Astrocyte (in vitro differentiated cells and primary cell): ENCODE measurements around the gene EOLA1. TPM values are rescaled to one million over a fixed set of nuclear protein-coding genes. Genes with fewer than 3 reads are reported as not detected.
"Not testable (repeated sequence)": the region's sequence is repeated elsewhere in the genome, so short reads cannot be mapped to it uniquely, and the experiment has no call there.

Experiments used
- DNase-seq: peaks from one replicate; pipeline ENCODE4 v3.0.0-alpha.2; 2010; ENCODE audit warnings: low read depth
- FAIRE-seq: peaks from 2 replicates; lab custom pipeline; 2011; peaks lifted over from hg19 to GRCh38; lab: Jason Lieb, UNC
- H2AFZ ChIP-seq: 2 replicates; pipeline ENCODE4 v1.6.0; 2012; ENCODE audit warnings: low read depth, low read length, inconsistent platforms
- H3K27ac ChIP-seq: 2 replicates; pipeline ENCODE4 v1.5.1; 2011; ENCODE audit warnings: low read depth, low read length, inconsistent platforms
- H3K27me3 ChIP-seq: 2 replicates; pipeline ENCODE4 v1.6.0; 2011; ENCODE audit warnings: low read length, inconsistent platforms; ENCODE audit not compliant: insufficient read depth
- H3K36me3 ChIP-seq: 2 replicates; pipeline ENCODE4 v1.5.1; 2011; ENCODE audit warnings: low read length, inconsistent platforms; ENCODE audit not compliant: insufficient read depth
- H3K4me1 ChIP-seq: 2 replicates; pipeline ENCODE4 v1.5.1; 2011; ENCODE audit warnings: low read length, inconsistent platforms; ENCODE audit not compliant: insufficient read depth
- H3K4me2 ChIP-seq: 2 replicates; pipeline ENCODE4 v1.6.0; 2012; ENCODE audit warnings: low read length, inconsistent platforms
- H3K4me3 ChIP-seq: 2 replicates; pipeline ENCODE4 v1.5.1; 2011; ENCODE audit warnings: low read depth, mild to moderate bottlenecking, low read length, inconsistent platforms; ENCODE audit not compliant: insufficient read depth
- H3K79me2 ChIP-seq: 2 replicates; pipeline ENCODE4 v1.6.0; 2012; ENCODE audit warnings: mild to moderate bottlenecking, low read length, inconsistent platforms; ENCODE audit not compliant: insufficient read depth
- H3K9ac ChIP-seq: 2 replicates; pipeline ENCODE4 v1.6.0; 2012; ENCODE audit warnings: mild to moderate bottlenecking, low read length, inconsistent platforms
- H3K9me3 ChIP-seq: 2 replicates; pipeline ENCODE4 v1.5.1; 2012; ENCODE audit warnings: low read depth, mild to moderate bottlenecking, low read length, inconsistent platforms; ENCODE audit not compliant: insufficient read depth
- H4K20me1 ChIP-seq: 2 replicates; pipeline ENCODE4 v1.6.0; 2012; ENCODE audit warnings: low read length, inconsistent platforms; ENCODE audit not compliant: insufficient read depth
- H3K27ac Mint-ChIP-seq: one replicate; pipeline ENCODE4 v1.8.0; 2021; ENCODE audit warnings: mild to moderate bottlenecking, mixed read lengths; ENCODE audit not compliant: unreplicated experiment
- H3K27me3 Mint-ChIP-seq: one replicate; pipeline ENCODE4 v1.8.0; 2021; ENCODE audit warnings: low read depth, mixed read lengths; ENCODE audit not compliant: unreplicated experiment
- H3K36me3 Mint-ChIP-seq: one replicate; pipeline ENCODE4 v1.8.0; 2021; ENCODE audit warnings: low read depth, mixed read lengths; ENCODE audit not compliant: unreplicated experiment
- H3K4me1 Mint-ChIP-seq: one replicate; pipeline ENCODE4 v1.8.0; 2021; ENCODE audit warnings: low read depth, mixed read lengths; ENCODE audit not compliant: unreplicated experiment
- H3K4me3 Mint-ChIP-seq: one replicate; pipeline ENCODE4 v1.8.0; 2021; ENCODE audit warnings: mild to moderate bottlenecking, moderate library complexity, mixed read lengths; ENCODE audit not compliant: unreplicated experiment
- H3K9me3 Mint-ChIP-seq: one replicate; pipeline ENCODE4 v1.8.0; 2021; ENCODE audit warnings: mild to moderate bottlenecking, mixed read lengths; ENCODE audit not compliant: unreplicated experiment
- EZH2 ChIP-seq: IDR thresholded peaks from 2 replicates; pipeline ENCODE4 v1.6.1; 2012; ENCODE audit warnings: mild to moderate bottlenecking, low read length, inconsistent platforms; ENCODE audit not compliant: insufficient read depth
- total RNA-seq: library from RNA; stranded (reverse); gene quantifications from 2 replicates; pipeline ENCODE4 v1.2.1, GENCODE V29; 2021
- TF ChIP-seq, protein P1 (sequence below): IDR thresholded peaks from 2 replicates; pipeline ENCODE4 v1.5.1; 2011; ENCODE audit warnings: low read depth, mild to moderate bottlenecking, inconsistent platforms, low read length, moderate library complexity; ENCODE audit not compliant: insufficient read depth

The EOLA1 gene
- total RNA-seq, 1 donor from 2014 or later: 13.6 TPM

DNA sequence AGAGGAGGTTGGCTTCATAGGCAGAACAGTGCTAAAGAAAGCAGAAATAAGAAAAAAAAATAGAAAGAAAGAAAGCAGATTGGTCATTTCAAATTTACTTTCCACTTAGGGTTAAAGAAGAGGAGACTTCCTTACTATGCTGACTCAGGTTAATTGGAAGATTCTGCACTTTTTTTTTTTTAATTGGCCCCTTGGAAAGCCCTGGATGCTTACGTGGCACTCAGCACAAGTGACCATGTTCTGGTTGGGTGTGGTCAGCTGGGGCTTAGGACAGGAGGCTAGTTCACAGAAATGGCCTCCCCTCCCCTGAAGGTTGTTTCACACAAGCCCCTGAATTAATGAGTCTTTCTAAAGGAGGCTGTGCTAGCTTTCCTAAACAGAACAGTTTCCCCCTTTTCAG lies 31.9 kb downstream of the EOLA1 start:
- H3K4me3 Mint-ChIP-seq: no peak overlapping the region
- H4K20me1 ChIP-seq: no peaks in the 10 kb centered on the region
- no peaks in the 10 kb centered on the region for H3K79me2 ChIP-seq
- peak overlapping the region; percentile 50 for H3K27ac Mint-ChIP-seq
- H3K27me3 Mint-ChIP-seq: no peaks in the 10 kb centered on the region
- no peaks in the 10 kb centered on the region for H3K27me3 ChIP-seq
- H3K9ac ChIP-seq: no peak overlapping the region
- peaks cover 10% of the 10 kb centered on the region for H3K4me1 Mint-ChIP-seq
- H3K4me1 ChIP-seq: no peaks in the 10 kb centered on the region
- no peaks in the 10 kb centered on the region for H3K36me3 ChIP-seq
- H3K36me3 Mint-ChIP-seq: no peaks in the 10 kb centered on the region
- DNase-seq (no peak), FAIRE-seq (no peak)
- H3K4me2 ChIP-seq: no peak overlapping the region
- no peak overlapping the region for H3K27ac ChIP-seq
- no peak overlapping the region for H2AFZ ChIP-seq
- no peaks in the 10 kb centered on the region for H3K9me3 Mint-ChIP-seq
- TF ChIP-seq, protein P1, sequence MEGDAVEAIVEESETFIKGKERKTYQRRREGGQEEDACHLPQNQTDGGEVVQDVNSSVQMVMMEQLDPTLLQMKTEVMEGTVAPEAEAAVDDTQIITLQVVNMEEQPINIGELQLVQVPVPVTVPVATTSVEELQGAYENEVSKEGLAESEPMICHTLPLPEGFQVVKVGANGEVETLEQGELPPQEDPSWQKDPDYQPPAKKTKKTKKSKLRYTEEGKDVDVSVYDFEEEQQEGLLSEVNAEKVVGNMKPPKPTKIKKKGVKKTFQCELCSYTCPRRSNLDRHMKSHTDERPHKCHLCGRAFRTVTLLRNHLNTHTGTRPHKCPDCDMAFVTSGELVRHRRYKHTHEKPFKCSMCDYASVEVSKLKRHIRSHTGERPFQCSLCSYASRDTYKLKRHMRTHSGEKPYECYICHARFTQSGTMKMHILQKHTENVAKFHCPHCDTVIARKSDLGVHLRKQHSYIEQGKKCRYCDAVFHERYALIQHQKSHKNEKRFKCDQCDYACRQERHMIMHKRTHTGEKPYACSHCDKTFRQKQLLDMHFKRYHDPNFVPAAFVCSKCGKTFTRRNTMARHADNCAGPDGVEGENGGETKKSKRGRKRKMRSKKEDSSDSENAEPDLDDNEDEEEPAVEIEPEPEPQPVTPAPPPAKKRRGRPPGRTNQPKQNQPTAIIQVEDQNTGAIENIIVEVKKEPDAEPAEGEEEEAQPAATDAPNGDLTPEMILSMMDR: no peak
- no peak for TF ChIP-seq EZH2
- no peaks in the 10 kb centered on the region for H3K9me3 ChIP-seq
- no peak overlapping the region for H3K4me3 ChIP-seq

- not testable (repeated sequence) for H3K27ac Mint-ChIP-seq, DNase-seq, H3K79me2 ChIP-seq, H3K36me3 Mint-ChIP-seq, H3K4me2 ChIP-seq, H4K20me1 ChIP-seq, H3K27ac ChIP-seq, H3K27me3 ChIP-seq, H3K4me3 Mint-ChIP-seq, H2AFZ ChIP-seq, H3K9me3 Mint-ChIP-seq, H3K27me3 Mint-ChIP-seq, H3K4me1 ChIP-seq, FAIRE-seq, H3K36me3 ChIP-seq, H3K4me1 Mint-ChIP-seq, H3K4me3 ChIP-seq, H3K9ac ChIP-seq, H3K9me3 ChIP-seq
Observed at GRCh38 chrX:149573456-149573855, 32.6 kb downstream of the EOLA1 start.

DNA sequence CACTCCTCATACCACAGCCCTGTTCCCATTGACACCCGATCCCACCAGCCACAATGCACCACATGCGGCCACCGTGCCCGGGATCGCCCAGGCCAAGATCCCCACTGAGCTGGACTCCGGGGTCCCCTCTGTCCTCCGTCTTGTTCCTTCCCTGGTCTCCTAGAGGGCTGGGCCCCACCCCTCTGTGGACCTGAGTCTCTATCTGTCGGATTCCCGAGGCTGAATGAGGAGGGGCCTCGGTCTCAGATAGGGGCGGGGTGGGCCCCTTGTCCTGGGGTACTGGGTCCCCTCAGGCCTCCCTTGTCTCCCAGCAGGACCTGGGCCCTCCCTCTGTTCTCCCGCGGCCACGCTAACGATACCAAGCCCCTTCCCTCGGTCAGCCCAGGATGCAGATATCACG lies 44.8 kb downstream of the EOLA1 start:
- FAIRE-seq: not testable (repeated sequence)

GRCh38 chrX:149587359-149587758 lies 46.5 kb downstream of the EOLA1 start, which contains the start of gene MAGEA9B:
Gene MAGEA9B, minus strand, starts transcription at chrX:149587459. Its CDS starts 4,280 bp downstream, at chrX:149583179.
- H3K9ac ChIP-seq, DNase-seq, H3K4me2 ChIP-seq, H4K20me1 ChIP-seq, FAIRE-seq, H3K27me3 ChIP-seq, H2AFZ ChIP-seq, H3K79me2 ChIP-seq, H3K4me3 ChIP-seq, H3K36me3 Mint-ChIP-seq, H3K9me3 ChIP-seq, H3K27me3 Mint-ChIP-seq, H3K4me3 Mint-ChIP-seq, H3K4me1 Mint-ChIP-seq, H3K9me3 Mint-ChIP-seq, H3K4me1 ChIP-seq, H3K36me3 ChIP-seq, H3K27ac ChIP-seq, H3K27ac Mint-ChIP-seq: not testable (repeated sequence)

More for the DNA sequence above, 44.8 kb downstream of the EOLA1 start:
- H3K27me3 ChIP-seq, H3K4me1 Mint-ChIP-seq, H3K27ac ChIP-seq, H3K36me3 ChIP-seq, H3K4me1 ChIP-seq, H3K9ac ChIP-seq, H3K27ac Mint-ChIP-seq, DNase-seq, H3K79me2 ChIP-seq, H3K27me3 Mint-ChIP-seq, H3K4me2 ChIP-seq, H3K9me3 ChIP-seq, H2AFZ ChIP-seq, H3K9me3 Mint-ChIP-seq, H3K4me3 ChIP-seq, H3K36me3 Mint-ChIP-seq, H4K20me1 ChIP-seq, H3K4me3 Mint-ChIP-seq: not testable (repeated sequence)

DNA sequence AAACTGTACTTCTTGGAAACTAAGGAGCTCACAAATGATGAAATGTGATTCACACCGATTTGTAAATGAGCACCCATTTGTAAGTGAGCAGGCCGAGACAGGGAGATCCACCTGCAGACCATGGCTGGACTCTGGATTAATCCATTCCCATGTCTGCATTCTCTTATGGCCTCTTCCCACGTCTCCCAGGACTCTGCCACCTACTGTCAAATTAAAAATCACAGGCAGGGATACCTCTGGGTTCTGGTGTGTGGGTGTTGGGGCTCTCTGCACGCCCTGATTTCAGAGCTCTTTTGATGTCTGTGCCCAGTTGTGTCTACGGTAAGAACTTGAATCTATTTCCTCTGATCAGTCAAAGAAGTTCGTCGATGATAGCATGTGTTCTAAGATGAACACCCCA lies 50.2 kb downstream of the EOLA1 start:
- H3K36me3 ChIP-seq, H3K9me3 Mint-ChIP-seq, H3K27me3 Mint-ChIP-seq, DNase-seq, H3K79me2 ChIP-seq, H2AFZ ChIP-seq, H3K4me1 ChIP-seq, H3K27me3 ChIP-seq, H3K4me1 Mint-ChIP-seq, H3K4me2 ChIP-seq, H3K27ac ChIP-seq, H3K9me3 ChIP-seq, H3K27ac Mint-ChIP-seq, H3K4me3 Mint-ChIP-seq, H3K4me3 ChIP-seq, H3K9ac ChIP-seq, H3K36me3 Mint-ChIP-seq, FAIRE-seq, H4K20me1 ChIP-seq: not testable (repeated sequence)
